AG04449 (cell line): ENCODE measurements around the gene CLCN5.

Source experiments
- CTCF ChIA-PET: fragments of 350-600 bp; formaldehyde crosslinking; extraction: SDS; loops from one replicate; lab custom pipeline; 2021; ENCODE audit warnings: antibody characterized with exemption; lab: Yijun Ruan, JAX
- POLR2A ChIA-PET: fragments of 400-600, 350-600 bp; formaldehyde crosslinking; extraction: SDS; loops from one replicate; lab custom pipeline; 2020; ENCODE audit warnings: antibody characterized with exemption, inconsistent platforms; lab: Yijun Ruan, JAX
- DNase-seq: peaks from one replicate; pipeline ENCODE4 v3.0.0-alpha.2; 2010; ENCODE audit warnings: low read depth, low spot score
- H3K4me3 ChIP-seq: 2 replicates; pipeline ENCODE4 v1.5.1; 2011; ENCODE audit warnings: low read depth, mild to moderate bottlenecking, control low read depth, low read length
- CTCF ChIP-seq: IDR thresholded peaks from one replicate; pipeline ENCODE4 v1.5.1; 2011; ENCODE audit warnings: mild to moderate bottlenecking, moderate library complexity, low read length, control low read depth, inconsistent platforms; ENCODE audit not compliant: insufficient read depth; ENCODE audit errors: missing control alignments

Gene CLCN5

GRCh38 chrX:50097071-50097470 is 174.7 kb downstream of the CLCN5 start:
- POLR2A ChIA-PET: no interaction called here
- no peak overlapping the region for H3K4me3 ChIP-seq
- TF ChIP-seq CTCF: no peak
- CTCF ChIA-PET: no interaction called here
- DNase-seq: no peak

GRCh38 chrX:50098241-50098640 is 175.8 kb downstream of the CLCN5 start:
- DNase-seq: no peak
- ChIA-PET POLR2A (no interaction called here), CTCF (no interaction called here)
- TF ChIP-seq CTCF: no peak
- H3K4me3 ChIP-seq: no peak overlapping the region

GRCh38 chrX:50098749-50099148 is 176.4 kb downstream of the CLCN5 start:
- ChIA-PET POLR2A (no interaction called here), CTCF (no interaction called here)
- H3K4me3 ChIP-seq: no peak overlapping the region
- no peak for DNase-seq
- TF ChIP-seq CTCF: no peak

GRCh38 chrX:50099331-50099730 is 176.9 kb downstream of the CLCN5 start:
- DNase-seq: no peak
- CTCF ChIA-PET: interaction anchor here (1.0 to 2.0 kb wide), 3 partner anchors 102 to 178 kb away, joined by 3 to 5 read pairs (median 5); partner anchors contain the start of gene CCNB3
- TF ChIP-seq CTCF: no peak
- no peak overlapping the region for H3K4me3 ChIP-seq
- POLR2A ChIA-PET: no interaction called here

GRCh38 chrX:50100188-50100587 is 177.8 kb downstream of the CLCN5 start:
- CTCF ChIA-PET: interaction anchor here (1.0 to 2.0 kb wide), 6 partner anchors 13 to 480 kb away, joined by 3 to 7 read pairs (median 4); partner anchors contain the start of gene CCNB3
- no peak for DNase-seq
- H3K4me3 ChIP-seq: no peak overlapping the region
- POLR2A ChIA-PET: no interaction called here
- no peak for TF ChIP-seq CTCF

GRCh38 chrX:50103176-50103575 is 180.8 kb downstream of the CLCN5 start:
- DNase-seq: no peak
- no peak overlapping the region for H3K4me3 ChIP-seq
- ChIA-PET POLR2A (no interaction called here), CTCF (no interaction called here)
- TF ChIP-seq CTCF: no peak
